ENCODE data around the gene PNCK.

The PNCK gene

DNA sequence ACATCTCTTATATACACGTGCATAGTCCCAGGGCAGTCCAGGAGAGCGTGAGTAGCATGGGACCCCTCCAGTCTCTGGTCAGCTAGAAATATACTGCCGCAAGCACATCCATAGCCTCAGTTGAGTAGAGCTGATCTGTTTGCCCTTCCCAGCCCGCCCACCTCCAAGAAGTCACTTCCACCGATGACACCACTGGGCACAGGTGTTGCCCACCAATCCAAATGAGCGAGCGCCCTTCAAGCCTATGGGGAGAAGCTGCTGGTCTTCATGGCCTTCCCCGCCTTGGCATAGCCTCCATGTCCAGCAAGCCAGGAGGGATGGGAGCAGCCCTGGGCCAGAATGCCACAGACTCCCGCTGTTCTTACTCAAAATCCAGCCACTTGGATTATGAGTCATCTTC, 16.5 kb downstream of the PNCK start:
- DNase-seq = no peak

- no peak for DNase-seq
Observed at GRCh38 chrX:153653556-153653955, 20.1 kb downstream of the PNCK start.

DNA sequence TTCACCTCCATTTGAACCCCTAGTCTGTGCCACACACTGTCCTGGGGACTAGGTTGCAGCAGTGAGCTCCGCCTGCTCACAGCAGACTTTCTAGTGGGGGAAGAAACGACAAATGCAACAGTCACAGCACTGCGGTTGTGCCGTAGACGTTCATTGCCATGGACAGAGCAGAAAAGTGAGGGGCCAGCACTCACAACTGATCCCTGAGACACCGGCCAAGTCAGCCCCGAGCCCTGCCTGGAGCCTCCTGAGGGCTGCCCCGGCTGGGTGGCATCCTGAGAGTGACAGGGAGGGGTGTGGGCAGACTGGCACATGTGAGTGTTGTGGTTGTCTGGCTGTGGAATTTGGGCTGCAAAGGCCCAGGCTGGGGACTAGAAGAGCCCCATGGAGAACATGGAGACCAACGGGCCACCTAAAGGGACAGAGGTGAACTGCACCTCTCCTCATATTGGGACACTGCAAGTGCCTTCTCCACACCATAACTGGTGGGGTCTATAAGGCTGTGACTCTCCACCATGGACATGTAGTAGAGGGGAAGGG, 22.0 kb downstream of the PNCK start:
- no peak for DNase-seq

DNA sequence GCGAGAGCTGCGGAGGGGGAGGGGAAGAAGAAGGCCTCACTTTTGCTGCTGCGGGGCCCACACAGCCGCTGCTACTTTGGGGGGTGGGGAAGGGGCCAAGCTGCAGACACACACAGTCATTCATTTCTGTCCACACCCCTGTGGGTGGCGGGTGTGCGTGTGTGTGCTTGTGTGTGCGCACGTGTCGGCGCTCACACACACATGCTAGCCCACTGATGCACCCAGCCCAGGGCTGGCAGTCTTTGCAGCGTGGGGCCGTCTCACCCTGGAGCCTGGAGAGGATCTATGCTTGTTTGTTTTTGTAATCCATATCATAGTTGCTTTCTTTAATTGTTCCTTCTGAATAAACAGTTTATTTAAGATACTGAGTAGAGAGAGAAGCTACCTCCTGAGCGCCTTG, 22.7 kb downstream of the PNCK start:
- no peak for DNase-seq

DNA sequence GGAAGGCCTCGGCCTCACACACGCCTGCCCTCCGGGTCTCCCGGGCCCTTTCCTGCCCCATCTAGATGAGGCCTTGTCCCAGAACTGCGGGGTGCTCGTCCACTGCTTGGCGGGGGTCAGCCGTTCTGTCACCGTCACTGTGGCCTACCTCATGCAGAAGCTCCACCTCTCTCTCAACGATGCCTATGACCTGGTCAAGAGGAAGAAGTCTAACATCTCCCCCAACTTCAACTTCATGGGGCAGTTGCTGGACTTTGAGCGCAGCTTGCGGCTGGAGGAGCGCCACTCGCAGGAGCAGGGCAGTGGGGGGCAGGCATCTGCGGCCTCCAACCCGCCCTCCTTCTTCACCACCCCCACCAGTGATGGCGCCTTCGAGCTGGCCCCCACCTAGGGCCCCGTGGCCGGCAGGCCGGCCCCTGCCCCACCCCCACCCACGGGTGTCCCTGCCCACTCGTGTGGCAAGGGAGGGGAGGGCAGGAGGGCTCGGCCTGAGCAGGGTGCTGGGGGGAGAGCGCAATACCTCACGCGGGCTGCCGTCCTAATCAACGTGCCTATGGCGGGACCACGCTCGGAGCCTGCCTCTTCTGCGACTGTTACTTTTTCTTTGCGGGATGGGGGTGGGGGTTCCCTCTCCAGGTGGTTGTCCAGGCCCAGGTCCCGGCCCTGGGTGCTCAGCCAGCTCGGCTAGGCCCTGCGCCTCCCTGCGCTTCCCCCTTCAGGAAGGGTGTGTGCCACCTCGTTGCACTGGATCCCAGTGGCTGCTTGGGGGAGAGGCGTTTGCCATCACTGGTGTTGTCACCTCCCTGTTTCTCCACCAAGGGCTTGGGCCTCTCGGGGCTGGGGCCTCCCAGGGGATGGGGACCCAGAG, 23.5 kb downstream of the PNCK start:
- no peak for DNase-seq

DNA sequence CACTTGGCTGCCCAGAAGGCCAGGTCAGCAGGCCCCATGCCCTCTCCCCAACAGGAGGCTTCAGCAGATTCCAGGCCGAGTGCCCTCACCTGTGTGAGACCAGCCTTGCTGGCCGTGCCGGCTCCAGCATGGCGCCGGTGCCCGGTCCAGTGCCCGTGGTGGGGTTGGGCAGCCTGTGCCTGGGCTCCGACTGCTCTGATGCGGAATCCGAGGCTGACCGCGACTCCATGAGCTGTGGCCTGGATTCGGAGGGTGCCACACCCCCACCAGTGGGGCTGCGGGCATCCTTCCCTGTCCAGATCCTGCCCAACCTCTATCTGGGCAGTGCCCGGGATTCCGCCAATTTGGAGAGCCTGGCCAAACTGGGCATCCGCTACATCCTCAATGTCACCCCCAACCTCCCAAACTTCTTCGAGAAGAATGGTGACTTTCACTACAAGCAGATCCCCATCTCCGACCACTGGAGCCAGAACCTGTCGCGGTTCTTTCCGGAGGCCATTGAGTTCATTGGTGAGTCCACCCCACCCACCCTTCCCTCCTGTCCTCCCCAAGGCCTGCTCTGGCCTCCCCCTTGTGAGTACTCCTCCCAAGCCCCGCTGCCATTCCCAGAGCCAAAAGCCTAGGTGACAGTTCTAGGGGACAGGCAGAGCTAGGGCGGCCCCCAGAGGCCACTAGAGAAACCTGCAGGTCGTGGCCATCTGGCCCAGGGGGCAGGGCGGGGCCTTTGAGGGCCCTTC, 24.3 kb downstream of the PNCK start:
- DNase-seq = no peak

- no peak for DNase-seq
Observed at GRCh38 chrX:153648358-153649177, 25.0 kb downstream of the PNCK start.

GRCh38 chrX:153647461-153648357, 25.9 kb downstream of the PNCK start:
- no peak for DNase-seq

GRCh38 chrX:153646620-153647373, 26.8 kb downstream of the PNCK start, which contains the start of gene DUSP9:
Gene DUSP9 (plus strand): TSS chrX:153647203. CDS start chrX:153647954, 751 bp downstream.
- no peak for DNase-seq

DNA sequence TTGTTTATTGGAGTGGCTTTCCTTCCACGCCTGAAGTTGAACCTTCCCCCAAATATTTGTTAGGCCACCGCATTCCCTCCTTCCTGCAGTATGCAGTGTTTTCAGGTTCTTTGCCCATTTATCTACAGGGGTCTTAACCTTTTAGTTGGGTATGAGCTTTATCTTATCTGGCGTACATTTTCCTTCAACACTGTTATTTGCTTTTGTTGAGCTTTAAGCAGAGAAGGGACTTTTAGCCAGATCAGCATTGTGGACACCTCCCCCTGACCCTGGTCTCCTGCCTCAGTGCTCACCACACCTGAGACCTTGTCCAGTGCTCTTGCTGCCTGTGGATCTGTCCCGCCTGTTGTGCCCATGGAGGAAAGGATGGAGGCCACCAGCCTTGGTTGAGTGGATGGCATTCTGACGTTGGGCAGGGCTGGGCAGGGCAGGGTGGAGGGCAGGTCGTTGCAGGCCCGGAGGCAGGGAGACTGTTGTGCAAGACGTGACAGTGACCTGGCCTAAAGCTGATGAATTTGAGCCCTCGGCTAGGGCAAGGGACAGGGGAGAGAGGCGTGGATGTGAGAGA, 27.6 kb downstream of the PNCK start:
- DNase-seq = no peak

DNA sequence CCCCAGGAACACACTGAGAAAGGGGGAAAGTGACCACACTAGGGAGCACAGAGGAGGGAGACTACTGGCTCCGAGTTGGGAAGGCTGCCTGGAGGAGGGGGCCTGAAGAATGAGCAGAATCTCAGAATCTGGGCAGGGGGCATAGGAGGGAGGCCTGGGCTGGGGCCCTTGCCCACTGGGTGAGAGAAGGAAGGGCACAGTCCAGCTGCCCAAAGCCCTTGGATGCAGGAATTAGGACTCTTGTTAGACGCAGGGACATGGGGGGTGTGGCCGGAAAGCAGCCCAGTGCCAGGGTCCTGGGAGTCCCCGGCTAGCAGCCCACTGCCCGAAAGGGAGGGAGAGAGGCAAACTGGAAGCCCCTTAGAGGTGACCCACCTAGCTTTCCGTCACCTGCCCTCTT, 28.5 kb downstream of the PNCK start:
- DNase-seq = no peak

DNA sequence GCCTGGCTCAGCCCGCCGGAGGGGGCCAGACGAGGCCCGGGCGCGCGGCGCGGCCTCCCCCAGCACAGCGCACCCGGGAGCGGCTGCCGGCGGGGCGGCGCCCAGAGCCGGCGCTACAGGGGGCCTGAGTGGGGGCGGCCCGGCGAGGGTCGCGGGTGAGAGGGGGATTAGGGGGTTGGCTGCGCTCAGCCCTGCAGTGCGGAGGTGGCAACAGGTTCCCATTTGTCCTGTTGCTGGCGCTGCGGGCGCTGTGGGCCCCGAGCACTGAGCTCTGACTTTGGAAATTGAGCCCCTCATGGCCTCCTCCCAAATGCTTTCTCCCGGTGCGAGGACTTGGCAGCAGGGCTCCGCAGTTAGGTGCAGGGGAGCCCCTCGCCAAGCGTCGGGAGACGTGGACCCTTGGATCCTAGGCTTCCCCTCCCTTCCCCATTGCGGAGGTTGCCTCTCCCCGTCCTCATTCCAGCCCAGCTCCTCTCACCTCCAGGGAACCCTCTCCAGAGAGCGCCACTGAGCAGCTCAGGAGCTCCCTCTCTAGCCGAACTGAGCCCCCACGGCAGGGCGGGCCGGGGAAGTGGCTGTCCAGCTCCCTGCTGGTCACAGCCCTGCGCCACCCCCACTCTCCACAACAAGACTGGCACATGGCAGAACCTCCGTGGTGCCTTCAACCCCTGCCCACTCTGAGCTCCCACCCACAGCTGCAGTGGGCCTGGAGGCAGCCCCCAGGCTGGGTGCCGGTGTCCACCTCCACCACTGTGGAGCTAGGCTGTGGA, 29.1 kb downstream of the PNCK start:
- no peak for DNase-seq

DNA sequence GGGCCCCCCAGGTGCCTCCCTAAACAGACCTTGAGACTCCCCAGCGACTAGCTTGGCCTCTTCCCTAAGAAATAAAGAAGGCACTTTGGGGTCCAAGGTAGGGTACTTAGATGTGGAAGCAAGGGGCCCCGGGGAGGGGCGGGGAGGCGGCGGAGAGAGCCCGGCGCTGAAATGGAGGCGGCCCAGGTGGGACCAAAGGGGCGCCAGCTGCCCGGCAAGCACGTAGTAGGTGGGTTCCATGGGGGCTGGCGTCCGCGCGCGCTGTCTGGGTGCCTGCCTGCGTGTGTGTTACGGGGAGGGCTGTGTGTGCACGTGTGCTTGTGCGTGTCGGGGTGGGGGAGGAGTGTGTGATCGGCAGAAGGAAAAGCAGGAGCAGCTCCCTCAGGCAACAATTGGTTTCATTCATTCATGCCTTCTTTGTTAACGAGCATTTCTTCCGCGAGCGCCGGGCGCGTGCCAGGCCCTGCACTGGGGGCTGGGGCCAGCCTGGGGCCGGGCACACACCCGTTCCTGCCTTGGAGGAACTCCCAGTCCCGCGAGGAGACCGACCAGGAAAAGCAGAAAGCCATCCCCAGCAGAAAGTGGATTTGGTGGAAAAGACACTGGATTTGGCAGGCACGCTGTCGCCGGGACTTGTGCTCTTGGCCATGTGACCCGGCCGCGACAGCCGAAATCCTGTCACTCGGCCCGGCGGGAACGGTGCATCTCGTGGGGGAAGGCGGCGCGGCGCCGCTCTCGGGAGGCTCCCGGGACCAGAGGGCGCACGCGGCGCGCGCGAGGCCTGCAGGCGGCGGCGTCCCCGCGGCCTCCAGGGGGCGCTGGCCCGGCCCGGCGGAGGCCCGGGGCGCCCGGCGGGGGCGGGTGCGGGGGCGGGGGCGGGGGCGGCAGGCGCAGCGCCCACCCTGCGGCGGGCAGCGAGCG, 29.9 kb downstream of the PNCK start:
- DNase-seq = no peak

- no peak for DNase-seq
Observed at GRCh38 chrX:153642655-153643430, 30.8 kb downstream of the PNCK start.

- no peak for DNase-seq
Observed at GRCh38 chrX:153642051-153642654, 31.5 kb downstream of the PNCK start.

DNA sequence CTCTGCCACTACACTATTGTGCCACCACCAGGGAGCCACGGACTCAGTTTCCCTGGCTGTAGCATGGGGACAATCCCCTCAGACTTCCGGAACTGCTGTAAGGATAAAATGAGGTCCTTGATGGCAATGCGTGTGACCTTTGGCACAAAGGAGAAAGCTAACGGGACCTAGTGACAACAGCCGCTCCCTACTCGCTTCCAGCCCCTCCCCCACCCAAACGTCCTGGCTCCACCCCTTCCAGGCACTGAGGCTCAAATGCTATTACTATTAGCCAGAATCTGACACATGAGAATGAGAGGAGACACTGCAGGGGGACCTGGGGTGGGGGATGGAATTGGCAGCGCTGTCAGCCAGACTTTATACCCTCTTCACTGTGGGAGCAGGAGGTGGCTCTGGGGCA, 32.0 kb downstream of the PNCK start:
- no peak for DNase-seq

DNA sequence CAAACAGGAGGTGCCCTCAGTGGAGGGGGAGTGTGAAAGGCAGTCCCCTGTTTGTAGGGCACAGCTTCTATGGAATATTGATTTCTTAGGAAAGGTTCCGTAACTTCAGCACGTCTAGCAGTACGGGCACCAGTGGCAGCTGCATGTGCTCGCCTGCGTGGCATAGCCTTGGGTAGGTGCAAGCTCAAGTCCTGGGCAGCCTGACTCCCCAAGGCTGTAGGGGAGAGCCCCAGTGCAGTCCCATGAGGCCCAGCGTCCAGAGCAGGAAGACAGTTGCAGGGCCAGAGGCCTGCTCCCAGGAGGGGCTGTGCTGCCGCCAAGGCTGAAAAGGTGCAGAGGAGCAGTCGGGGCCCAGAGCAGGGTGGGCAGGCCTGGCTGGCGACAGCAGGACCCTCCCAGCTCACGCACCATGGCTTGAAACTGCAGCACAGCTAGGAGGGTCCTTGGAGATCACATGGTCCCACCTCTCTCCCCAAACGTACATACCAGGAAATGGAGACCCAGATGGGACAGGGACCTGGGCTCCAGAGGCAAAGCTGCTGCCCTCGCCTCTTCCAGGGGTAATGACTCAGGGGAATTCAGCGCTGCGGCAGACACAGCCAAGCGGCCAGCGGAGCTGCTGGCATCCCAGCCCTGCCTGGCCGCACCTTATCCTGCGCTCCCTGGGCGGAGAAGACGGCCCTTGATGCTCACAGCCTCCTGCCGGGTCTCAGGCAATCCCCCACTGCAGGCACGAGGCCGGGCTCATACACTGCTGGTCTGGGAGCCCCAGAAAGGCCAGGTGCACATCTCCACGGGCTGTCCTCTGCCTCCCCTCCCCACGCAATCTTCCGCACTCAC, 32.7 kb downstream of the PNCK start:
- no peak for DNase-seq

Measured in activated T-cell treated with anti-CD3 and anti-CD28 coated beads for 4 hours (primary cell).